Measurements from ENCODE around the gene RPE. TPM values are rescaled to one million over a fixed set of nuclear protein-coding genes. Genes with fewer than 3 reads are reported as not detected.

Gene RPE
- total RNA-seq, 2 donors from 2014 or later, result 47.5 to 71.6 TPM

DNA sequence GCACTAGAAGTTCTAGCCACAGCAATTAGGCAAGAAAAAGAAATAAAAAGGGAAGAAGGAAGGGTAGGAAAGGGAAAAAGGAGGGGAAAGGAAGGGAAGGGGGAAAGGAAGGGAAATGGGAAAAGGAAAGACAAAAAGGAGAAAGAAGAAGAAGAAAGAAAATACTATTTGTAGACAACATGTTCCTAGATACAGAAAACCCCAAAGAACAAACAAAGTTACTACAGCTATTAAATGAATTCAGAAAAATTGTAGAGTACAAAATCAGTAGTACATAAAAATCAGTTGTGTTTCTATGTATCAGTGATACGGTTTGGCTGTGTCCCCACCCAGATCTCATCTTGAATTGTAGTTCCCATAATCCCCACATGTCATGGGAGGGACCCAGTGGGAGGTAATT is 52.3 kb downstream of the RPE start:
- H3K4me3 ChIP-seq, result no peak overlapping the region
- DNase-seq, result no peak
- TF ChIP-seq, protein P1, sequence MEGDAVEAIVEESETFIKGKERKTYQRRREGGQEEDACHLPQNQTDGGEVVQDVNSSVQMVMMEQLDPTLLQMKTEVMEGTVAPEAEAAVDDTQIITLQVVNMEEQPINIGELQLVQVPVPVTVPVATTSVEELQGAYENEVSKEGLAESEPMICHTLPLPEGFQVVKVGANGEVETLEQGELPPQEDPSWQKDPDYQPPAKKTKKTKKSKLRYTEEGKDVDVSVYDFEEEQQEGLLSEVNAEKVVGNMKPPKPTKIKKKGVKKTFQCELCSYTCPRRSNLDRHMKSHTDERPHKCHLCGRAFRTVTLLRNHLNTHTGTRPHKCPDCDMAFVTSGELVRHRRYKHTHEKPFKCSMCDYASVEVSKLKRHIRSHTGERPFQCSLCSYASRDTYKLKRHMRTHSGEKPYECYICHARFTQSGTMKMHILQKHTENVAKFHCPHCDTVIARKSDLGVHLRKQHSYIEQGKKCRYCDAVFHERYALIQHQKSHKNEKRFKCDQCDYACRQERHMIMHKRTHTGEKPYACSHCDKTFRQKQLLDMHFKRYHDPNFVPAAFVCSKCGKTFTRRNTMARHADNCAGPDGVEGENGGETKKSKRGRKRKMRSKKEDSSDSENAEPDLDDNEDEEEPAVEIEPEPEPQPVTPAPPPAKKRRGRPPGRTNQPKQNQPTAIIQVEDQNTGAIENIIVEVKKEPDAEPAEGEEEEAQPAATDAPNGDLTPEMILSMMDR (IDR thresholded peaks at IDR 0.05), result no peak
- H3K9me3 ChIP-seq, result no peaks in the 10 kb centered on the region
- no peaks in the 10 kb centered on the region for H3K36me3 ChIP-seq
- no peaks in the 10 kb centered on the region for H3K4me1 ChIP-seq
- no peaks in the 10 kb centered on the region for H3K27me3 ChIP-seq
- intact Hi-C loops (cut with DNase I), result no loop called here
- H3K27ac ChIP-seq, result no peak overlapping the region
- H3K9ac ChIP-seq (ENCODE audit: low read depth in 2 of 2, low read length in 2 of 2), result no peak overlapping the region

DNA sequence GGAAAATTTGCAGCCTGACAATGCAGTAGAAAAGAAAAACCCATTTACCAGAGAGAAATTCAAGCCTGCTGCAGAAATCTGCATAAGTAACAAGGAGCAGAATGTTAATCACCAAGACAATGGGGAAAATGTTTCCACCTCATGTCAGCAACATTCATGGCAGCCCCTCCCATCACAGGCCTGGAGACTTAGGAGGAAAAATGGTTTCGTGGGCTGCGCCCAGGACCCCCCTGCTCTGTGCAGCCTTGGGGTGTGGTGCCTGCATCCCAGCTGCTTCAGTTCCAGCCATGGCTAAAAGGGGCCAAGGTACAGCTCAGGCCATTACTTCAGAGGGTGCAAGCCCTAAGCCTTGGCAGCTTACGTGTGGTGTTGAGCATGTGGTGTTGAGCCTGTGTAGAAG is 53.4 kb downstream of the RPE start:
- DNase-seq, result no peak
- no peak overlapping the region for H3K27ac ChIP-seq
- no peak overlapping the region for H3K9ac ChIP-seq (ENCODE audit: low read depth in 2 of 2, low read length in 2 of 2)
- TF ChIP-seq, protein P1 (IDR thresholded peaks at IDR 0.05), result no peak
- H3K4me3 ChIP-seq, result no peak overlapping the region
- no peaks in the 10 kb centered on the region for H3K27me3 ChIP-seq
- H3K4me1 ChIP-seq, result no peaks in the 10 kb centered on the region
- no peaks in the 10 kb centered on the region for H3K36me3 ChIP-seq
- intact Hi-C loops (cut with DNase I), result no loop called here
- H3K9me3 ChIP-seq, result no peaks in the 10 kb centered on the region

DNA sequence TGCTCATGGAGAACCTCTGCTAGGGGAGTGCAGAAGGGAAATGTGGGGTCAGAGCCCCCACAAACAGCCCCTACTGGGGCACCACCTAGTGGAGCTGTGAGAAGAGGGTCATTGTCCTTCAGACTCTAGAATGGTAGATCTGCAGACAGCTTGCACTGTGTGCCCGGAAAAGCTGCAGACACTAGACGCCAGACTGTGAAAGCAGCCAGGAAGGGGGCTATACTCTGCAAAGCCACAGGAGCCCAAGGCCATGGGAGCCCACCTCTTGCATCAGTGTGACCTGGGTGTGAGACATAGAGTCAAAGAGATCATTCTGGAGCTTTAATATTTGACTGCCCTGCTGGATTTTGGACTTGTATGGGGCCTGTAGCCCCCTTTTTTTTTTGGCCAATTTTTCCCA is 60.9 kb downstream of the RPE start:
- no peaks in the 10 kb centered on the region for H3K4me1 ChIP-seq
- H3K9me3 ChIP-seq, result no peaks in the 10 kb centered on the region
- no peaks in the 10 kb centered on the region for H3K36me3 ChIP-seq
- TF ChIP-seq, protein P1 (IDR thresholded peaks at IDR 0.05), result no peak
- intact Hi-C loops (cut with DNase I), result loop anchor here (10.0 kb wide), 1 partner anchor 79 kb away; no protein-coding TSS in a partner anchor
- H3K27me3 ChIP-seq, result no peaks in the 10 kb centered on the region
- H3K4me3 ChIP-seq, result no peak overlapping the region
- H3K9ac ChIP-seq (ENCODE audit: low read depth in 2 of 2, low read length in 2 of 2), result no peak overlapping the region
- H3K27ac ChIP-seq, result no peak overlapping the region
- DNase-seq, result no peak

Other genes starting within 250 kb of the RPE start
- under 1 TPM in 1 of 2 donors, not detected in 1; 0.16 TPM for gene UNC80, start 230.8 kb upstream of the RPE start, total RNA-seq
- gene KANSL1L, start 168.8 kb downstream of the RPE start, total RNA-seq, result 1 to 10 TPM; 5.9 to 7.7 TPM
- under 1 TPM in 1 of 2 donors, not detected in 1; 0.12 TPM for gene ACADL, start 222.8 kb downstream of the RPE start, total RNA-seq

All from colonic mucosa (tissue), 4 donors.